ENCODE results near the gene KIF5B. TPM values are rescaled to one million over a fixed set of nuclear protein-coding genes. Genes with fewer than 3 reads are reported as not detected.

KIF5B gene
- total RNA-seq, 1 experiment from 2014 or later, result 63.2 TPM

GRCh38 chr10:32093650-32094049, 37.4 kb upstream of the KIF5B start:
- Mint-ChIP-seq H3K27ac (no peak overlapping the region), H3K4me3 (no peak overlapping the region), H3K36me3 (peaks cover 10% of the 10 kb centered on the region), H3K4me1 (no peaks in the 10 kb centered on the region), H3K27me3 (ENCODE audit: low read depth) (no peaks in the 10 kb centered on the region), H3K9me3 (peaks cover 24% of the 10 kb centered on the region)
- ATAC-seq (no peak), DNase-seq (ENCODE audit: low spot score) (no peak)
- ChIA-PET CTCF (no interaction called here), POLR2A (no interaction called here)
- no peak for TF ChIP-seq PRRX2 (CRISPR knock-in tag; IDR thresholded peaks at IDR 0.05)
- no peak for TF ChIP-seq NR2C2 (CRISPR knock-in tag; IDR thresholded peaks at IDR 0.05)
- no peak for TF ChIP-seq HMGA2 (CRISPR knock-in tag; IDR thresholded peaks at IDR 0.05)
- no peak for TF ChIP-seq NR3C1 (CRISPR knock-in tag; conservative IDR thresholded peaks at IDR 0.05; ENCODE audit: low read depth)
- no peak for TF ChIP-seq KAT7 (CRISPR knock-in tag; IDR thresholded peaks at IDR 0.05; ENCODE audit: borderline replicate concordance)
- no peak for TF ChIP-seq GRHL2 (CRISPR knock-in tag; IDR thresholded peaks at IDR 0.05; ENCODE audit: insufficient replicate concordance, severe bottlenecking)
- no peak for TF ChIP-seq PREB (CRISPR knock-in tag; IDR thresholded peaks at IDR 0.05; ENCODE audit: borderline replicate concordance)
- no peak for TF ChIP-seq GABPB1 (CRISPR knock-in tag; IDR thresholded peaks at IDR 0.05)
- no peak for TF ChIP-seq ZNF416 (CRISPR knock-in tag; IDR thresholded peaks at IDR 0.05)
- TF ChIP-seq FOXK1 (CRISPR knock-in tag; IDR thresholded peaks at IDR 0.05), result no peak

- Mint-ChIP-seq H3K4me3 (no peak overlapping the region), H3K27ac (no peak overlapping the region), H3K27me3 (ENCODE audit: low read depth) (no peaks in the 10 kb centered on the region), H3K9me3 (peaks cover 3% of the 10 kb centered on the region; the same call in 1 of the 2 replicates), H3K36me3 (no peaks in the 10 kb centered on the region), H3K4me1 (no peaks in the 10 kb centered on the region)
- DNase-seq (ENCODE audit: low spot score) (no peak), ATAC-seq (no peak)
- TF ChIP-seq NFATC4 (CRISPR knock-in tag; IDR thresholded peaks at IDR 0.05) (no peak), JAZF1 (CRISPR knock-in tag; IDR thresholded peaks at IDR 0.05) (no peak)
- POLR2A ChIA-PET, result no interaction called here
- CTCF ChIA-PET, result no interaction called here
Measured at GRCh38 chr10:32091046-32091445, 34.8 kb upstream of the KIF5B start.

GRCh38 chr10:32084185-32084851, 28.1 kb upstream of the KIF5B start:
- Mint-ChIP-seq H3K4me3 (no peak overlapping the region), H3K9me3 (no peaks in the 10 kb centered on the region), H3K27me3 (ENCODE audit: low read depth) (no peaks in the 10 kb centered on the region), H3K27ac (no peak overlapping the region), H3K36me3 (no peaks in the 10 kb centered on the region), H3K4me1 (peaks cover 12% of the 10 kb centered on the region)
- CTCF ChIA-PET, result no interaction called here
- DNase-seq (ENCODE audit: low spot score), result no peak
- ATAC-seq, result no peak
- TF ChIP-seq ZNF671 (CRISPR knock-in tag; IDR thresholded peaks at IDR 0.05) (no peak), ATF3 (CRISPR knock-in tag; conservative IDR thresholded peaks at IDR 0.05) (no peak), CDX4 (CRISPR knock-in tag; IDR thresholded peaks at IDR 0.05; ENCODE audit: borderline replicate concordance) (no peak), ARID4B (CRISPR knock-in tag; IDR thresholded peaks at IDR 0.05; ENCODE audit: borderline replicate concordance) (no peak), AFF4 (CRISPR knock-in tag; IDR thresholded peaks at IDR 0.05; ENCODE audit: borderline replicate concordance) (no peak)
- POLR2A ChIA-PET, result no interaction called here
